Activated naive CD8-positive, alpha-beta T cell treated with anti-CD3 and anti-CD28 coated beads, Interleukin-2, amount 10 ng/mL, durations not matched to agents 7 days and 5 days (primary cell): ENCODE data around the gene NPDC1. TPM values are rescaled to one million over a fixed set of nuclear protein-coding genes. Genes with fewer than 3 reads are reported as not detected.

Source experiments
- ATAC-seq: fragments of 150-1000 bp; cut with Tn5 transposase; one replicate; pipeline ENCODE4 v1.10.0; 2021; ENCODE audit warnings: low read depth, moderate library complexity
- POLR2A ChIA-PET: fragments of 350-600 bp; sonication (Branson Sonifier 250); formaldehyde crosslinking; loops from one replicate; lab custom pipeline; 2021; ENCODE audit warnings: antibody characterized with exemption; lab: Charles Lee
- DNase-seq: peaks from one replicate; pipeline ENCODE4 v3.0.0; 2021
- H3K27ac Mint-ChIP-seq: one replicate; pipeline ENCODE4 v1.8.0; 2022; ENCODE audit warnings: mild to moderate bottlenecking, mixed read lengths
- H3K27me3 Mint-ChIP-seq: one replicate; pipeline ENCODE4 v1.8.0; 2022; ENCODE audit warnings: mild to moderate bottlenecking, moderate library complexity, mixed read lengths
- H3K36me3 Mint-ChIP-seq: one replicate; pipeline ENCODE4 v1.8.0; 2021; ENCODE audit warnings: mild to moderate bottlenecking, mixed read lengths
- H3K4me1 Mint-ChIP-seq: one replicate; pipeline ENCODE4 v1.8.0; 2021; ENCODE audit warnings: mixed read lengths
- H3K4me3 Mint-ChIP-seq: one replicate; pipeline ENCODE4 v1.8.0; 2022; ENCODE audit warnings: mild to moderate bottlenecking, moderate library complexity, mixed read lengths
- H3K9me3 Mint-ChIP-seq: one replicate; pipeline ENCODE4 v1.8.0; 2021; ENCODE audit warnings: mixed read lengths
- total RNA-seq, 2 experiments: library from RNA; stranded (reverse); gene quantifications; one replicate each; pipeline ENCODE4 v1.2.3, GENCODE V29; 2021

NPDC1 gene
- total RNA-seq, 2 experiments from 2014 or later = 22.4 to 27.0 TPM

DNA sequence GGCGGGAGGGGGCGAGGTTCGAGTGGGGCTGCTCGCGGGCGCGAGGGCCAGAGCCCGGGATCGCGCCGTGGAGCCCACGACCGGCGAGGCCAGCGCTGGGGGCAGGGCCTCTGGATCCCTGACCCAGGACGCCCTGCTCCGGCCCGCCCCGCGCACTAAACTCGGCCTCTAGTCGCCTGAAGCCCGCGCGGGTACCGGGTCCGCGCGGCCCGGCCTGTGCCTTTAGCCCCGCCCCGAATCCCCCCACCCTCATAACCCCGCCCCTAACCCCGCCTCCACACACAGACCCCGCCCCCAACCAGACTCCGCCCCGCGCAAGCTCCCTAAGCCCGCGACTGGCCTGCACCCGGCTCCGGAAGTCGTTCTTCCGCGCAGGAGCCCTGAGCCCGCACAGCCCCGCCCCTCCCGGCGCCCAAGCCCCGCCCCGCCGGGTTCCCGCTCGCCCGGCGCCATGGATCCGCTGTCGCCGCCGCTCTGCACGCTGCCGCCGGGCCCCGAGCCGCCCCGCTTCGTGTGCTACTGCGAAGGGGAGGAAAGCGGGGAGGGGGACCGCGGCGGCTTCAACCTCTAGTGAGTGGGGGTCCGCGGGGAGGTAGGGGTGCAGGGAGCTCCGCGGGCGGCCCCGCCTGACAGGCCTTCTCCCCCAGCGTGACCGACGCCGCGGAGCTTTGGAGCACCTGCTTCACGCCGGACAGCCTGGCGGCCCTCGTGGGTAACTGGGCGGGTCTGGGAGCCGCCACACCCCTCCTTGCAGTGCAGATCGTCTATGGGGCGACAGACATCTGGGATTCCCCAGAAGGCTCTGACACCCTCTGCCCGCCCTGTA is 53.8 kb downstream of the NPDC1 start, which contains the start of gene PAXX:
TSS of gene PAXX (plus strand) at position 430 of the 826 bp plus-strand sequence. CDS start at position 452, 22 bp downstream.
- POLR2A ChIA-PET = interaction anchor here (0.7 to 2.2 kb wide), 20 partner anchors 8 to 249 kb away, joined by 3 to 19 read pairs (median 6); partner anchors contain the start of genes AJM1, FBXW5, FUT7 and LCNL1
- ATAC-seq (peak; percentile 81), DNase-seq (peak; percentile 99)
- Mint-ChIP-seq H3K36me3 (peaks cover 2% of the 10 kb centered on the region), H3K9me3 (no peaks in the 10 kb centered on the region), H3K4me3 (peak within 1 kb of the TSS; percentile 85), H3K27me3 (peaks cover 22% of the 10 kb centered on the region), H3K4me1 (peaks cover 17% of the 10 kb centered on the region), H3K27ac (peak within 1 kb of the TSS; percentile 82)

DNA sequence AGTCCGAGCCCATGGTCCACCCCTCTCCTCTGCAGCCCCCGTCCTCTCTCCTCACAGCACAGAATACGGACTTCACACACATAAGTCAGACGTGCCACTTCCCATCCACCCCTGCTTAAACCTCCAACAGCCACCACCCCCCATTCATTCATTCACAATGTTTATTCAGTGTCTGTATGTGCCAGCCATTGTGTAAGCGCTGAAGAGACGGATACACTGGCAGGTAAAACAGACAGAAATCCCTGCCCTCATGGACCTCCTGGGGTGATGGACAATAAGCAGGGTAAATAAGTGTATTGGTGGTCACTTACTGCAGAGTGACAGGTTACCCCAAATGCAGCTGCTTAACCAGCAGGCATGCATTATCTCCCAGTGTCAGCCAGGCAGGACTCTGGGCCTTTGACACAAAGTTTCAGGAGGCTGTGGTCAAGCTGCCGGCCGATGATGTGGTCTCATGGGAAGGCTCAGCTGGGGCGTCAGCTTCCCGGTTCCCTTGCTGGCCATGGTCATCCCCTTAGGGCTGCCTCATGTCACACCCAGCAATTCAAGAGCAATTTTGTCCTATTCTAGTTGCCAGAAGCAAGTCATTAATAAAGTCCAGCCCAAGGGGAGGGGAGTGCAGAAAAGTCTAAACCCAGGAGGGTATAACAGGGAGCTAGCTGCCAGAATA is 55.6 kb downstream of the NPDC1 start:
- POLR2A ChIA-PET = no interaction called here
- Mint-ChIP-seq H3K27me3 (peaks cover 31% of the 10 kb centered on the region), H3K36me3 (peaks cover 2% of the 10 kb centered on the region), H3K27ac (no peak overlapping the region), H3K4me1 (peaks cover 13% of the 10 kb centered on the region), H3K4me3 (peak overlapping the region; percentile 29), H3K9me3 (no peaks in the 10 kb centered on the region)
- ATAC-seq = no peak
- DNase-seq = no peak

Other genes with a start within 250 kb of the NPDC1 start
- gene CCDC183, start 249.8 kb downstream of the NPDC1 start, total RNA-seq = 1 to 10 TPM; 1.7 to 2.2 TPM
- gene RABL6, start 238.2 kb downstream of the NPDC1 start, total RNA-seq = 10 to 100 TPM; 91.1 to 98.4 TPM
- gene AJM1, start 203.7 kb downstream of the NPDC1 start, total RNA-seq = 1 to 10 TPM; 6.6 to 6.7 TPM
- 10 to 100 TPM; 80.5 to 89.0 TPM for gene PHPT1, start 196.8 kb downstream of the NPDC1 start, total RNA-seq
- 10 to 100 TPM; 16.6 to 18.0 TPM for gene MAMDC4, start 193.8 kb downstream of the NPDC1 start, total RNA-seq
- gene EDF1, start 179.9 kb downstream of the NPDC1 start, total RNA-seq = 100 to 1,000 TPM; 289 to 297 TPM
- gene TRAF2, start 159.7 kb downstream of the NPDC1 start, total RNA-seq = 10 to 100 TPM; 44.0 to 52.1 TPM
- gene FBXW5, start 101.4 kb downstream of the NPDC1 start, total RNA-seq = 100 to 1,000 TPM; 103 to 104 TPM
- gene C8G, start 100.9 kb downstream of the NPDC1 start, total RNA-seq = 1 to 10 TPM; 1.5 to 3.6 TPM
- 1 to 10 TPM in 1 of 2 experiments, under 1 TPM in 1; 0.91 to 1.1 TPM for gene LCN12, start 93.9 kb downstream of the NPDC1 start, total RNA-seq
- gene PTGDS, start 68.7 kb downstream of the NPDC1 start, total RNA-seq = 1 to 10 TPM; 1.3 to 3.3 TPM
- under 1 TPM; 0.33 to 0.48 TPM for gene LCNL1, start 63.2 kb downstream of the NPDC1 start, total RNA-seq
- 10 to 100 TPM; 93.4 to 97.2 TPM for gene PAXX, start 53.8 kb downstream of the NPDC1 start, total RNA-seq
- 10 to 100 TPM; 13.3 to 14.7 TPM for gene CLIC3, start 49.6 kb downstream of the NPDC1 start, total RNA-seq
- gene ABCA2, start 17.9 kb downstream of the NPDC1 start, total RNA-seq = 10 to 100 TPM; 67.1 to 74.5 TPM
- under 1 TPM; 0.39 to 0.62 TPM for gene FUT7, start 14.1 kb downstream of the NPDC1 start, total RNA-seq
- not detected for gene ENTPD2, start 7.9 kb upstream of the NPDC1 start, total RNA-seq
- 10 to 100 TPM; 26.4 to 30.0 TPM for gene SAPCD2, start 24.4 kb upstream of the NPDC1 start, total RNA-seq
- 10 to 100 TPM; 43.9 to 44.1 TPM for gene UAP1L1, start 31.3 kb upstream of the NPDC1 start, total RNA-seq
- 10 to 100 TPM; 63.2 to 63.9 TPM for gene MAN1B1, start 40.8 kb upstream of the NPDC1 start, total RNA-seq
- 100 to 1,000 TPM; 314 to 322 TPM for gene DPP7, start 68.6 kb upstream of the NPDC1 start, total RNA-seq
- not detected for gene GRIN1, start 93.0 kb upstream of the NPDC1 start, total RNA-seq
- gene LRRC26, start 123.9 kb upstream of the NPDC1 start, total RNA-seq = not detected
- not detected for gene TMEM210, start 125.9 kb upstream of the NPDC1 start, total RNA-seq
- gene ANAPC2, start 142.4 kb upstream of the NPDC1 start, total RNA-seq = 10 to 100 TPM; 84.2 to 87.8 TPM
- 10 to 100 TPM; 62.4 to 65.2 TPM for gene SSNA1, start 142.5 kb upstream of the NPDC1 start, total RNA-seq
- gene TPRN, start 154.6 kb upstream of the NPDC1 start, total RNA-seq = 10 to 100 TPM; 11.2 to 14.7 TPM
- gene TMEM203, start 159.5 kb upstream of the NPDC1 start, total RNA-seq = 10 to 100 TPM; 37.4 to 39.4 TPM
- 10 to 100 TPM; 38.8 to 39.8 TPM for gene NDOR1, start 159.5 kb upstream of the NPDC1 start, total RNA-seq
- gene RNF208, start 176.1 kb upstream of the NPDC1 start, total RNA-seq = 1 to 10 TPM; 5.0 to 7.2 TPM
- under 1 TPM; 0.45 to 0.55 TPM for gene CYSRT1, start 179.0 kb upstream of the NPDC1 start, total RNA-seq
- not detected for gene RNF224, start 181.3 kb upstream of the NPDC1 start, total RNA-seq
- gene SLC34A3, start 184.7 kb upstream of the NPDC1 start, total RNA-seq = not detected
- 100 to 1,000 TPM; 241 to 249 TPM for gene TUBB4B, start 195.1 kb upstream of the NPDC1 start, total RNA-seq
- gene STPG3, start 205.1 kb upstream of the NPDC1 start, total RNA-seq = not detected
- 10 to 100 TPM; 58.7 to 63.1 TPM for gene NELFB, start 209.2 kb upstream of the NPDC1 start, total RNA-seq
- 1 to 10 TPM; 8.1 to 8.2 TPM for gene TOR4A, start 231.5 kb upstream of the NPDC1 start, total RNA-seq